ENCODE results near the gene BBS10.

DNA sequence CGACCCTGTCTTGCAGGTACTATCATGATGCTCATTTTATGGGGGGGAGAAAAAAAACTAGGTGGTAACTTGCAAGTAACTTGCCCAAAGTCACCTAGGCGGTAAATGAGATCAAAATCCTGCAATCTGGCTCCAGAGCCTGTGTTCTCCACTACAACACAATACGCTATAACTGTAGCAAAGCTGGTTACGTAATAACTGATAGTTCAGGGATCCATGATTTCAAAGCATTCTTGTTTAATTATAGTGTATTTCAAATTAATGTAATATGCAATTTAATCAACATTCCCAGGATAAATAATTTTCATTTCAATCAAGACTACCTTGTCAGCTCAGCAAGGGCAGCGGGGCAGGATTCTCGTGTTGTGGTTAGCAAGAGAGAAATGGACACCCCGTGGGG, 31.7 kb downstream of the BBS10 start:
- TF ChIP-seq, protein P1, sequence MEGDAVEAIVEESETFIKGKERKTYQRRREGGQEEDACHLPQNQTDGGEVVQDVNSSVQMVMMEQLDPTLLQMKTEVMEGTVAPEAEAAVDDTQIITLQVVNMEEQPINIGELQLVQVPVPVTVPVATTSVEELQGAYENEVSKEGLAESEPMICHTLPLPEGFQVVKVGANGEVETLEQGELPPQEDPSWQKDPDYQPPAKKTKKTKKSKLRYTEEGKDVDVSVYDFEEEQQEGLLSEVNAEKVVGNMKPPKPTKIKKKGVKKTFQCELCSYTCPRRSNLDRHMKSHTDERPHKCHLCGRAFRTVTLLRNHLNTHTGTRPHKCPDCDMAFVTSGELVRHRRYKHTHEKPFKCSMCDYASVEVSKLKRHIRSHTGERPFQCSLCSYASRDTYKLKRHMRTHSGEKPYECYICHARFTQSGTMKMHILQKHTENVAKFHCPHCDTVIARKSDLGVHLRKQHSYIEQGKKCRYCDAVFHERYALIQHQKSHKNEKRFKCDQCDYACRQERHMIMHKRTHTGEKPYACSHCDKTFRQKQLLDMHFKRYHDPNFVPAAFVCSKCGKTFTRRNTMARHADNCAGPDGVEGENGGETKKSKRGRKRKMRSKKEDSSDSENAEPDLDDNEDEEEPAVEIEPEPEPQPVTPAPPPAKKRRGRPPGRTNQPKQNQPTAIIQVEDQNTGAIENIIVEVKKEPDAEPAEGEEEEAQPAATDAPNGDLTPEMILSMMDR (IDR thresholded peaks at IDR 0.05; ENCODE audit: low read depth, low read length) = no peak
- no peak for TF ChIP-seq EZH2phosphoT487 (IDR thresholded peaks at IDR 0.05; ENCODE audit: low read depth)

Measured in OCI-LY3 (cell line).